Fibroblast of lung (primary cell): ENCODE results near the gene VSIG10L2. TPM values are rescaled to one million over a fixed set of nuclear protein-coding genes. Genes with fewer than 3 reads are reported as not detected.

Experiments used
- DNase-seq, 2 donors: peaks; one replicate each; pipeline versions ENCODE4 v3.0.0 to v3.0.0-alpha.2; 2010; ENCODE audit warnings: low read depth in 2 of 2
- H2AFZ ChIP-seq: 2 replicates; pipeline ENCODE4 v1.5.1; 2012; ENCODE audit warnings: low read length, control low read depth, inconsistent platforms
- H3K27ac ChIP-seq: 2 replicates; pipeline ENCODE4 v1.5.1; 2011; ENCODE audit warnings: low read length, control low read depth; ENCODE audit not compliant: insufficient read depth
- H3K27me3 ChIP-seq: 2 replicates; pipeline ENCODE4 v1.5.1; 2011; ENCODE audit warnings: mild to moderate bottlenecking, low read length; ENCODE audit not compliant: control insufficient read depth, insufficient read depth
- H3K36me3 ChIP-seq: 2 replicates; pipeline ENCODE4 v1.5.1; 2011; ENCODE audit warnings: low read length; ENCODE audit not compliant: control insufficient read depth, insufficient read depth
- H3K4me1 ChIP-seq: 2 replicates; pipeline ENCODE4 v1.5.1; 2011; ENCODE audit warnings: low read length; ENCODE audit not compliant: control insufficient read depth, insufficient read depth; ENCODE audit errors: extremely low read depth
- H3K4me2 ChIP-seq: 2 replicates; pipeline ENCODE4 v1.5.1; 2011; ENCODE audit warnings: low read length, control low read depth; ENCODE audit not compliant: insufficient read depth; ENCODE audit errors: extremely low read depth
- H3K4me3 ChIP-seq, 4 experiments: fragments of 200-600 bp in 1 of 4; sonication (generic) in 1 of 4; replicated peaks in 1 of 4; 2 replicates each; pipeline ENCODE4 v1.5.1; 2011 to 2016; ENCODE audit warnings: low read length in 4 of 4, low read depth in 3 of 4, mild to moderate bottlenecking in 3 of 4, control low read depth in 2 of 4, inconsistent platforms in 1 of 4, mixed read lengths in 1 of 4; ENCODE audit not compliant: insufficient read depth in 1 of 4; ENCODE audit errors: control extremely low read depth in 1 of 4
- H3K79me2 ChIP-seq: 2 replicates; pipeline ENCODE4 v1.5.1; 2012; ENCODE audit warnings: mild to moderate bottlenecking, low read length, inconsistent platforms; ENCODE audit not compliant: control insufficient read depth, insufficient read depth
- H3K9ac ChIP-seq: 2 replicates; pipeline ENCODE4 v1.5.1; 2011; ENCODE audit warnings: mild to moderate bottlenecking, low read length, control low read depth; ENCODE audit not compliant: insufficient read depth
- H3K9me3 ChIP-seq: 2 replicates; pipeline ENCODE4 v1.5.1; 2012; ENCODE audit warnings: low read depth, low read length; ENCODE audit not compliant: control insufficient read depth, insufficient read depth
- H4K20me1 ChIP-seq: 2 replicates; pipeline ENCODE4 v1.5.1; 2011; ENCODE audit warnings: low read length; ENCODE audit not compliant: control insufficient read depth, insufficient read depth; ENCODE audit errors: extremely low read depth
- CTCF ChIP-seq, 2 donors: IDR thresholded peaks in 1 of 2; conservative IDR thresholded peaks in 1 of 2; 1 replicate in 1 of 2; 2 replicates in 1 of 2; pipeline ENCODE4 v1.5.1; 2011 to 2012; ENCODE audit warnings: low read length in 2 of 2, control low read depth in 1 of 2, inconsistent platforms in 1 of 2, low read depth in 1 of 2, mild to moderate bottlenecking in 1 of 2
- EZH2 ChIP-seq: IDR thresholded peaks from 2 replicates; pipeline ENCODE4 v1.5.1; 2012; ENCODE audit warnings: low read length, control low read depth, mild to moderate bottlenecking; ENCODE audit errors: missing control alignments
- polyA plus RNA-seq, 2 donors: library from polyadenylated mRNA; depleted of rRNA in 1 of 2; stranded (reverse) in 1 of 2; unstranded in 1 of 2; fragments of >200 nt; gene quantifications; 2 replicates each; pipeline ENCODE4 v1.2.1, GENCODE V29; 2011 to 2012; ENCODE audit warnings: missing spikeins in 1 of 2
- total RNA-seq: library from RNA; depleted of rRNA; stranded (reverse); fragments of >200 nt; gene quantifications from 2 replicates; pipeline ENCODE4 v1.2.1, GENCODE V29; 2014

VSIG10L2 gene
- total and polyA plus RNA-seq, 2 donors (not counting 1 experiment from before 2014, with no cell fraction given), result not detected

- no peaks in the 10 kb centered on the region for H4K20me1 ChIP-seq
- no peak for TF ChIP-seq EZH2
- no peak for TF ChIP-seq CTCF (conservative IDR thresholded peaks at IDR 0.05 in 1 of 2, IDR thresholded peaks at IDR 0.05 in 1 of 2; ENCODE audit: low read depth in 1 of 2, low read length in 2 of 2)
- no peaks in the 10 kb centered on the region for H3K9me3 ChIP-seq
- H2AFZ ChIP-seq, result no peak overlapping the region
- no peak overlapping the region for H3K4me2 ChIP-seq
- no peak overlapping the region for H3K9ac ChIP-seq
- H3K4me1 ChIP-seq, result no peaks in the 10 kb centered on the region
- no peak overlapping the region for H3K4me3 ChIP-seq
- no peaks in the 10 kb centered on the region for H3K79me2 ChIP-seq
- no peak overlapping the region for H3K27ac ChIP-seq
- H3K27me3 ChIP-seq, result no peaks in the 10 kb centered on the region
- no peaks in the 10 kb centered on the region for H3K36me3 ChIP-seq
- DNase-seq, result no peak
Measured at GRCh38 chr11:125971618-125972017, 25.8 kb downstream of the VSIG10L2 start.

GRCh38 chr11:125974284-125974683 lies 28.4 kb downstream of the VSIG10L2 start:
- TF ChIP-seq CTCF (conservative IDR thresholded peaks at IDR 0.05 in 1 of 2, IDR thresholded peaks at IDR 0.05 in 1 of 2; ENCODE audit: low read depth in 1 of 2, low read length in 2 of 2) (no peak), EZH2 (no peak)
- no peak overlapping the region for H3K4me2 ChIP-seq
- no peaks in the 10 kb centered on the region for H3K9me3 ChIP-seq
- H4K20me1 ChIP-seq, result no peaks in the 10 kb centered on the region
- H3K4me3 ChIP-seq, result no peak overlapping the region
- no peaks in the 10 kb centered on the region for H3K36me3 ChIP-seq
- H3K9ac ChIP-seq, result no peak overlapping the region
- no peak overlapping the region for H2AFZ ChIP-seq
- no peaks in the 10 kb centered on the region for H3K4me1 ChIP-seq
- no peak for DNase-seq
- H3K27me3 ChIP-seq, result no peaks in the 10 kb centered on the region
- no peaks in the 10 kb centered on the region for H3K79me2 ChIP-seq
- H3K27ac ChIP-seq, result no peak overlapping the region

- no peaks in the 10 kb centered on the region for H3K4me1 ChIP-seq
- no peak overlapping the region for H3K4me3 ChIP-seq
- H4K20me1 ChIP-seq, result no peaks in the 10 kb centered on the region
- H3K27ac ChIP-seq, result no peak overlapping the region
- H3K4me2 ChIP-seq, result no peak overlapping the region
- H3K79me2 ChIP-seq, result no peaks in the 10 kb centered on the region
- no peaks in the 10 kb centered on the region for H3K9me3 ChIP-seq
- no peaks in the 10 kb centered on the region for H3K27me3 ChIP-seq
- no peaks in the 10 kb centered on the region for H3K36me3 ChIP-seq
- H2AFZ ChIP-seq, result no peak overlapping the region
- TF ChIP-seq CTCF (conservative IDR thresholded peaks at IDR 0.05 in 1 of 2, IDR thresholded peaks at IDR 0.05 in 1 of 2; ENCODE audit: low read depth in 1 of 2, low read length in 2 of 2) (no peak), EZH2 (no peak)
- H3K9ac ChIP-seq, result no peak overlapping the region
- no peak for DNase-seq
Measured at GRCh38 chr11:125975634-125976033, 29.8 kb downstream of the VSIG10L2 start.
